Measurements from ENCODE around the gene RSPH1.

The RSPH1 gene

GRCh38 chr21:42453986-42454570, 41.9 kb downstream of the RSPH1 start:
- in situ Hi-C loops (cut with MboI; ENCODE audit: low pct_unique_long_range_greater_than_20kb, low sequenced_read_pairs, unreplicated experiment): no loop called here
- no peak for DNase-seq (ENCODE audit: low spot score)
- TF ChIP-seq CTCF (IDR thresholded peaks at IDR 0.05; ENCODE audit: extremely low read depth, insufficient read depth, missing control alignments): no peak

- no peak for DNase-seq (ENCODE audit: low spot score)
- TF ChIP-seq CTCF (IDR thresholded peaks at IDR 0.05; ENCODE audit: extremely low read depth, insufficient read depth, missing control alignments): no peak
- in situ Hi-C loops (cut with MboI; ENCODE audit: low pct_unique_long_range_greater_than_20kb, low sequenced_read_pairs, unreplicated experiment): no loop called here
Measured at GRCh38 chr21:42453224-42453985, 42.6 kb downstream of the RSPH1 start.

GRCh38 chr21:42452401-42453223, 43.4 kb downstream of the RSPH1 start:
- TF ChIP-seq CTCF (IDR thresholded peaks at IDR 0.05; ENCODE audit: extremely low read depth, insufficient read depth, missing control alignments): no peak
- DNase-seq (ENCODE audit: low spot score): no peak
- in situ Hi-C loops (cut with MboI; ENCODE audit: low pct_unique_long_range_greater_than_20kb, low sequenced_read_pairs, unreplicated experiment): no loop called here

- TF ChIP-seq CTCF (IDR thresholded peaks at IDR 0.05; ENCODE audit: extremely low read depth, insufficient read depth, missing control alignments): no peak
- in situ Hi-C loops (cut with MboI; ENCODE audit: low pct_unique_long_range_greater_than_20kb, low sequenced_read_pairs, unreplicated experiment): no loop called here
Measured at GRCh38 chr21:42451941-42452340, 44.1 kb downstream of the RSPH1 start.

GRCh38 chr21:42448686-42449085, 47.3 kb downstream of the RSPH1 start:
- DNase-seq (ENCODE audit: low spot score): no peak
- TF ChIP-seq CTCF (IDR thresholded peaks at IDR 0.05; ENCODE audit: extremely low read depth, insufficient read depth, missing control alignments): no peak
- in situ Hi-C loops (cut with MboI; ENCODE audit: low pct_unique_long_range_greater_than_20kb, low sequenced_read_pairs, unreplicated experiment): loop anchor here (10.0 kb wide), 3 partner anchors 54 to 294 kb away; partner anchors contain the start of genes TFF3 and TMPRSS3

More at GRCh38 chr21:42451941-42452340, 44.1 kb downstream of the RSPH1 start:
- no peak for DNase-seq (ENCODE audit: low spot score)

GRCh38 chr21:42447732-42448131, 48.3 kb downstream of the RSPH1 start:
- no peak for TF ChIP-seq CTCF (IDR thresholded peaks at IDR 0.05; ENCODE audit: extremely low read depth, insufficient read depth, missing control alignments)
- in situ Hi-C loops (cut with MboI; ENCODE audit: low pct_unique_long_range_greater_than_20kb, low sequenced_read_pairs, unreplicated experiment): loop anchor here (10.0 kb wide), 3 partner anchors 53 to 293 kb away; partner anchors contain the start of genes TFF3 and TMPRSS3
- no peak for DNase-seq (ENCODE audit: low spot score)
